SU-DHL-6 (cell line): Measurements from ENCODE around the gene ENOX2.

Experiments
- H2AFZ ChIP-seq: fragments of 200-600 bp; sonication (generic); 2 replicates; pipeline ENCODE4 v1.6.1; 2014; ENCODE audit warnings: low read depth, mild to moderate bottlenecking, moderate library complexity, mixed read lengths, antibody characterized with exemption, low read length; ENCODE audit not compliant: severe bottlenecking
- H3F3A ChIP-seq: fragments of 200-600 bp; shearing (Covaris generic); 2 replicates; pipeline ENCODE4 v1.6.0; 2016; ENCODE audit warnings: antibody characterized with exemption, mild to moderate bottlenecking; ENCODE audit not compliant: insufficient read depth
- H3K27ac ChIP-seq: fragments of 200-600 bp; sonication (generic); 2 replicates; pipeline ENCODE4 v1.5.1; 2016; ENCODE audit warnings: low read depth, mild to moderate bottlenecking, low read length, moderate library complexity, mixed read lengths
- H3K27me3 ChIP-seq: fragments of 200-600 bp; sonication (generic), shearing (Covaris generic); 2 replicates; pipeline ENCODE4 v1.6.0; 2014; ENCODE audit warnings: mild to moderate bottlenecking, low read length
- H3K36me3 ChIP-seq: fragments of 200-600 bp; sonication (generic); 2 replicates; pipeline ENCODE4 v1.6.1; 2014; ENCODE audit warnings: mild to moderate bottlenecking, low read length, mixed read lengths
- H3K4me2 ChIP-seq: fragments of 300-600, 200-600 bp; shearing (Covaris generic), sonication (generic); 2 replicates; pipeline ENCODE4 v1.6.0; 2014; ENCODE audit warnings: low read length, low read depth, mild to moderate bottlenecking; ENCODE audit not compliant: poor library complexity, severe bottlenecking
- H3K4me3 ChIP-seq: fragments of 200-600 bp; sonication (generic); 2 replicates; pipeline ENCODE4 v1.5.1; 2014; ENCODE audit warnings: antibody characterized with exemption, low read length, mild to moderate bottlenecking, mixed read lengths; ENCODE audit not compliant: insufficient read depth, poor library complexity, severe bottlenecking
- H3K79me2 ChIP-seq: fragments of 200-600 bp; sonication (generic); 2 replicates; pipeline ENCODE4 v1.6.1; 2014; ENCODE audit warnings: mild to moderate bottlenecking, low read length, moderate library complexity; ENCODE audit not compliant: insufficient read depth
- H3K9ac ChIP-seq: fragments of 200-600 bp; sonication (generic); 2 replicates; pipeline ENCODE4 v1.7.0; 2014; ENCODE audit warnings: mild to moderate bottlenecking, low read length
- H3K9me2 ChIP-seq: fragments of 200-600 bp; sonication (generic); replicated peaks from 2 replicates; pipeline ENCODE4 v1.6.1; 2014; ENCODE audit warnings: low read length; ENCODE audit not compliant: insufficient read depth
- H3K9me3 ChIP-seq: fragments of 200-600 bp; sonication (generic); 2 replicates; pipeline ENCODE4 v1.6.1; 2014; ENCODE audit warnings: low read length, mixed read lengths; ENCODE audit not compliant: insufficient read depth
- H4K20me1 ChIP-seq: fragments of 200-600 bp; sonication (generic); 2 replicates; pipeline ENCODE4 v1.6.1; 2014; ENCODE audit warnings: low read depth, mild to moderate bottlenecking, antibody characterized with exemption, low read length, moderate library complexity, mixed read lengths
- EZH2phosphoT487 ChIP-seq: fragments of 200-600 bp; sonication (generic), shearing (Covaris generic); conservative IDR thresholded peaks from 2 replicates; pipeline ENCODE4 v1.6.1; 2018; ENCODE audit warnings: mild to moderate bottlenecking, antibody characterized with exemption, low read length, moderate library complexity, mixed read lengths
- TF ChIP-seq, protein P1 (sequence below): fragments of 200-600 bp; sonication (generic); IDR thresholded peaks from one replicate; pipeline ENCODE4 v1.5.1; 2017; ENCODE audit warnings: antibody characterized with exemption, mild to moderate bottlenecking, low read length, moderate library complexity; ENCODE audit not compliant: insufficient read depth, poor library complexity, severe bottlenecking

Gene ENOX2

DNA sequence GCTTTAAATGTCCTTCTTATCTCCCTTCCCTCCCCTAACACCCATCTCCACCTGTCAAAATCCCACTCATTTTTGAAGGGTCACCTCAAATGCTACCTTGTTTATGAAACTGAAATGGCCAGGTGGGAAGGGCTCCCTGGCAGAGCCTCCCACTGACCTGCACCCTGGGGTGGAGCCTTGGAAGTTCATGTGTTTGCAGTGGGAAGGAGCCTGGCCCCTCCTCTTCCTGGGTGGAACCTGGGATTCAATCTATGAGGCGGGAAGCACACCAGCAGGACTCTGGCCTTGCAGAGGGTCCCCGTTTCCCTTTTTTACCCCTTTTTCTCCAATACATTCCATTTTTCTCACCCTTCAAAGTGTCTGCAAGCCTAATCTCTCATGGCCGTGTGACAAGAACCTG is 197.4 kb downstream of the ENOX2 start:
- Histone ChIP-seq H2AFZ (no peak overlapping the region), H3K4me2 (no peak overlapping the region), H3K9me2 (no peaks in the 10 kb centered on the region), H3K4me3 (no peak overlapping the region), H3K79me2 (no peaks in the 10 kb centered on the region), H3K27ac (no peak overlapping the region), H3F3A (no peaks in the 10 kb centered on the region), H3K36me3 (no peaks in the 10 kb centered on the region), H3K9me3 (no peaks in the 10 kb centered on the region), H3K27me3 (no peaks in the 10 kb centered on the region), H3K9ac (no peak overlapping the region), H4K20me1 (no peaks in the 10 kb centered on the region)
- no peak for TF ChIP-seq EZH2phosphoT487
- TF ChIP-seq, protein P1, sequence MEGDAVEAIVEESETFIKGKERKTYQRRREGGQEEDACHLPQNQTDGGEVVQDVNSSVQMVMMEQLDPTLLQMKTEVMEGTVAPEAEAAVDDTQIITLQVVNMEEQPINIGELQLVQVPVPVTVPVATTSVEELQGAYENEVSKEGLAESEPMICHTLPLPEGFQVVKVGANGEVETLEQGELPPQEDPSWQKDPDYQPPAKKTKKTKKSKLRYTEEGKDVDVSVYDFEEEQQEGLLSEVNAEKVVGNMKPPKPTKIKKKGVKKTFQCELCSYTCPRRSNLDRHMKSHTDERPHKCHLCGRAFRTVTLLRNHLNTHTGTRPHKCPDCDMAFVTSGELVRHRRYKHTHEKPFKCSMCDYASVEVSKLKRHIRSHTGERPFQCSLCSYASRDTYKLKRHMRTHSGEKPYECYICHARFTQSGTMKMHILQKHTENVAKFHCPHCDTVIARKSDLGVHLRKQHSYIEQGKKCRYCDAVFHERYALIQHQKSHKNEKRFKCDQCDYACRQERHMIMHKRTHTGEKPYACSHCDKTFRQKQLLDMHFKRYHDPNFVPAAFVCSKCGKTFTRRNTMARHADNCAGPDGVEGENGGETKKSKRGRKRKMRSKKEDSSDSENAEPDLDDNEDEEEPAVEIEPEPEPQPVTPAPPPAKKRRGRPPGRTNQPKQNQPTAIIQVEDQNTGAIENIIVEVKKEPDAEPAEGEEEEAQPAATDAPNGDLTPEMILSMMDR: no peak

DNA sequence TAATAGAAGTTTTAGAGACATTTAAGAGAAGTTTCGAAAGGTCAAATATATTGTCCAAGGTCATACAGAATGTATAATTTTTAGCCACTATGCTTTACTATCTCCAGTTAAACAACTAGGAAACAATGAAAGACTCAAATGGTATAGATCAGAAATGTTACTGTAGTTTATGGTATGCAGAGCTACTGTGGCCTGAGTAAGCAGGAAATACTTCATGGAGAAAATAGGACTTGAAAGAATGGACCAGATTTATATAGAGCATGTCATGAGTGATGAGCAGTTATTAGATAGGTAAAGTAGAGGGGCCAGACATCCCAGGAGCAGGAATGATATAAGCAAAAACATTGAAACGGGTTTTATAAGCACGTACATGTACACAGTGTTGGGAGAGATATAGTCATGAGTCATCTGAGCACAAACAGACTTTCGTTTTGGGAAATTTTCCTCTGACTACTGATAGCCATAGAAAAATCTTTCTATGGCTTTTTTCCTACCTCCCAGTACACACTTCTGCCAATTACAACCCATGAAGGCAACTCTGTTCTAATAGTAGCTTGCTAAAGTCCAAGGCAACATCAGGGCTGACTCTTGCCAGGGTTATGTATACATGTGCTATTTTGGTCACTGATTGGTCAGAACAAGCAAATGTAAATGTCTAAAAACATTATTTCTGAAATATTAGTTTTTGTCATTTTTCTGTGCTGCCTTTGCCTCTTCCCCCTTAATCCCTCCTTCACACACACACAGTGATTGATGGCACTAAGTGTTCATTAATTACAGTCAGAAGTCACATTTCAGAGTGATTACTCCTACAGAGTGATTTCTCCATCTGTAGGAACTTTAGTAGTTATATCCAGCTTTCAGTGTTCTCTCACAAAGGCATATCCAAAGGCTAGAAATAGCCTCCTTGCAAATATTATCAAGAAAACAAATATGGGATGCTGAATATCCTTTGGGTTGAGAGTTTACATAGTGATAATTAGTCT is 198.7 kb downstream of the ENOX2 start:
- no peak for TF ChIP-seq EZH2phosphoT487
- TF ChIP-seq, protein P1: no peak
- H3K4me3 ChIP-seq: no peak overlapping the region
- H3K9me3 ChIP-seq: no peaks in the 10 kb centered on the region
- no peak overlapping the region for H2AFZ ChIP-seq
- no peak overlapping the region for H3K9ac ChIP-seq
- no peak overlapping the region for H3K27ac ChIP-seq
- no peaks in the 10 kb centered on the region for H3K27me3 ChIP-seq
- no peaks in the 10 kb centered on the region for H3F3A ChIP-seq
- H3K79me2 ChIP-seq: no peaks in the 10 kb centered on the region
- H4K20me1 ChIP-seq: no peaks in the 10 kb centered on the region
- no peaks in the 10 kb centered on the region for H3K36me3 ChIP-seq
- H3K9me2 ChIP-seq: no peaks in the 10 kb centered on the region
- H3K4me2 ChIP-seq: no peak overlapping the region

DNA sequence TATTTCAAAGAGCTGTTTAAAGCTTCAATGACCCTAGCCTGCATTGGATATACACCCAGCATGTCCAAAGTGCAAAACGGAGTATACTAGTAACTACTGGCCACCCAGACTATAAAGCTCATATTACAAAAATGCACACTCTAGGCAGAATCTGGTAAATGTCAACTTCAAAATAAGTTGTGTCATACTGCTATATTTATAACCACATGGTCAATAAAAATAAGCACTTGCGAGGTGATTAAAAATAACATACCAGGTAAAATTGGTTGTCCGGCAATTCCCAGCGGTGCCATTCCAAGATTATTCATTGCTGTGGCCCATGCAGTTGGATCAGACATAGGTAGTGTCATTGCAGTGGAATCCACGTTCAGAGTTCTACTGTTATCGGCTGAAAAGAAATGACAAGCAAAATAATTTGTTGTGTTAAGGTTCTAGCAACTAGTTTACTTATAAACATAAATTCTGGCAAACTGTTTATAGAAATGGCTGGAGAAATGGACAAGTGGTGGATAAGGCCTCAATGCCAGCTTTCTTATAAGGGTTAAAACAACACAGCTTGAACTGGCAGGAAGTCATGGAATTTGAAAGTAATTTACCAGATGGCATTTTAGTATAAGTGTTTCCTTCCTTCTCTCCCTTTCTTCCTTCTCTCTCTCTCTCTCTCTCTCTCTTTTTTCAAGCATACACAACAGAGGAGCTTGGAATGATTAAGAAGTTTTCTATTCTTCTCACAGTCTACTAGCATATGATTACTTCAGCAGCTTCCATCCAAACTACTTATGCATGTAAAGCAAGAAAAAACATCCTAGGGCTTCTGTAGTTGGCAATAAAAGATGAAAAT is 199.9 kb downstream of the ENOX2 start:
- H3K9me2 ChIP-seq: no peaks in the 10 kb centered on the region
- H3K9me3 ChIP-seq: no peaks in the 10 kb centered on the region
- H3F3A ChIP-seq: no peaks in the 10 kb centered on the region
- no peak overlapping the region for H3K27ac ChIP-seq
- no peaks in the 10 kb centered on the region for H3K79me2 ChIP-seq
- no peak overlapping the region for H3K9ac ChIP-seq
- no peaks in the 10 kb centered on the region for H3K36me3 ChIP-seq
- no peak overlapping the region for H2AFZ ChIP-seq
- no peak overlapping the region for H3K4me3 ChIP-seq
- no peak overlapping the region for H3K4me2 ChIP-seq
- H3K27me3 ChIP-seq: no peaks in the 10 kb centered on the region
- no peaks in the 10 kb centered on the region for H4K20me1 ChIP-seq
- TF ChIP-seq, protein P1: no peak
- no peak for TF ChIP-seq EZH2phosphoT487
